NCI-H748 (cell line): ENCODE measurements around the gene CEP162.
"Not testable (repeated sequence)": the region's sequence is repeated elsewhere in the genome, so short reads cannot be mapped to it uniquely, and the experiment has no call there.

Source experiments
- DNase-seq: peaks from one replicate; lab custom pipeline; 2025; ENCODE audit not compliant: unreplicated experiment; lab: John Stamatoyannopoulos, UW

Gene CEP162

DNA sequence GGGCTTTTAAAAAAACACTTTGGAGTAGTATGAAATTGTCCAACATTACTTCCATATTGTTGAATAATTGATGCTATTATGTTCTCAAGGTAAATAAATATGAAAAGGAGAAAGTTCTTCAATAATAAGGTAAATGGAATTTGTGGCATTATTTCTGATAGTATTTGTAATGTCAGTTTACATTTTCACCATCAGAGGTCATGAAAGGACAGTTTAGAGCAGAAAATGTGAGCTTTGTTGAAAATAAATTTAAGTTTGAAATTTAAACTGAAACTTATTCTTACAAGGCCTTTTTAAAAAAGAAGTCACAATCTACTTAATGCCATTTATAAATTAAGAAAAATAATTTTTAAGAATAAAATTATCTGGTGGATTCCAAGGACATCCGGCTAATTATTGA, 15.8 kb upstream of the CEP162 start:
- no peak for DNase-seq

DNA sequence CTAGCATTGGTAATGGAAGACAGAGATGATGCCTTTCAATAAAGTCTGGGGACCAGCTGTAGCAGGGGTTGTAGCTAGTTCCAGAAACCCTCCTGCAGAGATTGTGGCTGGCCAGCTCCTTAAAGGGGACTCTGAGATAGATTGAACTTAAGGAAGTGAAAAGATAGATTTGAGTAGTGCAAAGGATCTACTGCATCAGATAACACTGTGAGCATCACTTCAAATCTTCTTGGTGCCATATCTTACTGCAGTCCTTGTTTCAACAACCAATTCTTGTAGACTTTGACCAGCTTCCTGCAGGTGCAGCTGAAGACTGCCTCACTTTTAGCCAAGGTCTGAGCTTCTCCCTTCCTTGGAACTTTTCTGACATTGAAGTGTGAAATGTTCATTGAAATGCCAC, 14.8 kb upstream of the CEP162 start:
- DNase-seq = no peak

DNA sequence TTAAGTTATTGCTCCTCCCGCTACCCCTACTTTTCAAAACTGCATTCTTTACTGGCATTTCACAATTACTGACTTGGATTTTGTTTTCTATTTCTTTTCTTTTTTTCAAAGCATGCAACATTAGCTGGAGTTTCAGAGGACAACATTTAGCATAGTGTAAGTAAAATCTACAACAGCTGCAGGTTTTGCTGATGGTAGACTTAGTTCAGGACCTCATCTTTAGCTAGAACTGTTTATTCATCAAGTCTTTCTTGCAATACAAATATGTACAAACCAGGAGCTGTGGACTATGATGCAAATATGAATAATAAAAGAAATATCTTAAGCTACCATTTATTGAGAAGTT, 728 bp upstream of the CEP162 start:
- no peak for DNase-seq

DNA sequence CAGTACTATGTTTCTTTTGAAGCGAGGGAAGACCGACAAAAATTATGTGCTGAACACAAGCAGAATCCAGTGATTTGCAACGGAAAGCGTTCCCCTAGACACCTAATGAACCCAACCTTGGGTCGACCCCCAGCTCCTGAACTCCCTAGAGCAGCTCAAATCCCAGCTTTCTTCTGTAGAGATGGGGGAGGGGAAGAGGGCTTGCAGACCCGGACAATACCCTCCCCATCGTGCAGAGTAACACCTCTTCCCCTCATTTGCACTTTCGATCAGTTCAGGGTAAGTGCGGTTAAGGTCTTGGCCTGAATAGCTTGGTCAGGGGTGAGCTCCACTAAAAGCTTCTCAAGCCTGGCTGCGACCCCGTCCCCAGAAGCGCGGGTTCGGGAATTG, 404 bp downstream of the CEP162 start:
- peak; percentile 56 for DNase-seq

DNA sequence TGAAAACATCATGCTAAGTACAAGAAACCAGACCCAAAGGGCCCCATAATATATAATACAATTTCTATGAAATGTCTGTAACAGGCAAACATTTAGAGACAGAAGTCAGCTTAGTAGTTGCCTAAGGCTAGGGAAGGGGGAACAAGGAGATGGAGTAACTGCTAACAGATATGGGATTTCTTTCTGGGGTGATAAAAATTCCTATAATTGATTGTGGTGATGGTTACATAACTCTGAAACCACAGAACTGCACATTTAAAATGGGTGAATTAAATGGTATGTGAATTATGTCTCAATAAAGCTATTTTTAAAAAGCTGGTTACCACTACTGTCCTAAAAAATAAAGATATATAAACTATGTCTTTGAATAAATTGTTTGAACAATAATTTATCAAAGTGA, 3.2 kb downstream of the CEP162 start:
- no peak for DNase-seq

DNA sequence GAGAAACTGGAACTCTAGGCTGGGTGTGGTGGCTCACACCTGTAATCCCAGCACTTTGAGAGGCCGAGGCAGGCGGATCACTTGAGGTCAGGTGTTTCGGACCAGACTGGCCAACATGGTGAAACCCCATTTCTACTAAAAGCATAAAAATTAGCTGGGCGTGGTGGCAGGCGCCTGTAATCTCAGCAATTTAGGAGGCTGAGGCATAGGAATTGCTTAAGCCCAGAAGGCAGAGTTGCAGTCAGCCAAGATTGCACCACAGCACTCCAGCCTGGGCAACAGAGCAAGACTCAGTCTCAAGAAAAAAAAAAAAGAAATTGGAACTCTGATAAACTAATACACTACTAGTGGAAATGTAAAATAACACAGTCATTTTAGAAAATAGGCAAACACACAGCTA, 3.8 kb downstream of the CEP162 start:
- not testable (repeated sequence) for DNase-seq

DNA sequence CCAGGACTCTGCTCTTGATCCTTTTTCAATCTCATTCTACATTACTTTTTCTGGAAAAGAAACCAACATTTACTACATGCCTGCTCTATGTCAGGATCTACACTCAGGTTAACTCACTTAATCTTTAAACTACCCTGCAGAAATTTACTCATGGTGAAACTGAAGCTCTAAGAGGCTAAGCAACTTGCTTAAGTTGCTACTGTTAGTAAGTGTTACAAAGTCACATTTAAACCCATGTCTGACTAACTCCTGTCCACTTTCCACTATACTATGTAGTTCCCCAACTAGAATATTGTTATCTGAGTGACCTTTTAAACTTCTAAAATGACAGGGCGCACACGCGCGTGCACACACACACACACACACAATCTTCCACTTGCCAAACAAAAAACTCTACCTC, 5.0 kb downstream of the CEP162 start:
- no peak for DNase-seq

DNA sequence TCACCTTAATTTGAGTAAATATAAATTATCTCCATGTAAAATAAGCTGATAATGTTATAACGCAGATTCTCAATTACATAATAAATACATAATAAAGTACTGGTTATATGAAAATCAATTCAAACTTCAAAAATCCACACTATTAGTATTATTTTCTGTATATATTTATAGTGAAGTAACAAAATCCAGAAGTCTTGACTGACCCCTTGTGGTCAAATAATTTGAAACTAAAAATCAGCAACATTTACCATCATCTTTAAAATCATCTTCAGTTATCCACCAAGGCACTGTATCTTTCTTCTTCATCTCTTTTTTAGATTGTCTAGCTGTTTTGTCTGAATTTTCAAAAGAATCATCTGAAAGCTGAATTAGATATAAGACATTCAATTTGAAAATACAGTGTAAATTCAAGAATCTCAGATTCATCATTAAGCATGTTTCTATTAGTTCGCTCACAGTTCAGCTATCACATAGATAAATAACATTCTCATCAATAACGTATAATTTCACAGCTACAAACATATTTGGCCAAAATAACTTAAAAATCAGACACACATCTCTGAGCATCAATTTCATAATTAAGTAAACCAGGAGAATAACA, 6.5 kb downstream of the CEP162 start:
- peak; percentile 28 for DNase-seq

DNA sequence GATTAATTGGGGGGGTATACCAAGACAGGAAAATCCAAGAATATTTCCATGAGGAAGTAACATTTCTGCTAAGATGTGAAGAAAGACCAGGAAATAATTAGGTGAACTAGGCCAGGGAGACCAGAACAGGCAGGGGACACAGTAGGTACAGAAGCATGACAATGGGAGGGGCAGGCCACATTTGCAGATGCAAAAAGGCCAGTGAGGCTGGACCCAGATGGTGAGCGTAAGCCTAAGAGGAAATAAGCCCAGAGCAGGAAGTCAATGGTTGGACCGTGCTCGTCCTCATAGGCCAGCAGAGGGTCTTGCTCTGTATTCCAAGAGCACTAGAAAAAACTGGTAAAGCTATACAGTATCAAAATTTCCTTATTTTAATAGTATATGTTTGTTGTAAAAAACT, 9.4 kb downstream of the CEP162 start:
- no peak for DNase-seq

DNA sequence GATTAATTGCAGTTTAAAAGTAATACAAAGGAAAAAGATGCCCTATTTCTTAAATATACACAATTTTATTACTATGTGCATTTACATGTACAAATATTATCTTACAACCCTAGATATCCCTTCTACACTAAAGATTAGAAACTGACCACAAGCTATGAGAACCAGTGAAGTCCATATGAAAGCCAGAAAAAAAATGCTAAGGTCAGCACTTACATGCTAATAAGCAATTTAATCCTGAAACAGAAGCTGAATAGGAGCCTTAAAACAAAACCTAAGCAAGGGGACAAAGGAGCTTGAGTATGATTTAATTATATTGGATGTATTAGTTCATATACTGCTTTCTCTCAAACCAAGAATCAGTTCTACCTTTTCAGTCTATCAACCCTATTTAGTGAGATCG, 14.2 kb downstream of the CEP162 start:
- DNase-seq = no peak

DNA sequence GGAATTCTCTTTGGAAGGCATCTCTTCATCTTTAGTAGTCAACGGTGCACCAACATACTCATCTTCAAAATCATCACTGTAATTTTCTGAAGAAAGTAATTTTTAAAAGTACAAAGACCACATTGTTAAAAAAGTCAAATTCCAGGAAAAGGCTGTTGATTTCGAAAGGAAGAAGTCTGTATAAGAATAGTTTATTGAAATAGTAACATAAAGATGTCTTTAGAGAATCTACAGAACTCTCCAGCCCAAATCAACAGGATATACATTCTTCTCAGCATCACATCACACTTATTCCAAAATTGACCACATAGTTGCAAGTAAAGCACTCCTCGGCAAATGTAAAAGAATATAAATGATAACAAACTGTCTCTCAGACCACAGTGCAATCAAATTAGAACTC, 23.4 kb downstream of the CEP162 start:
- no peak for DNase-seq

DNA sequence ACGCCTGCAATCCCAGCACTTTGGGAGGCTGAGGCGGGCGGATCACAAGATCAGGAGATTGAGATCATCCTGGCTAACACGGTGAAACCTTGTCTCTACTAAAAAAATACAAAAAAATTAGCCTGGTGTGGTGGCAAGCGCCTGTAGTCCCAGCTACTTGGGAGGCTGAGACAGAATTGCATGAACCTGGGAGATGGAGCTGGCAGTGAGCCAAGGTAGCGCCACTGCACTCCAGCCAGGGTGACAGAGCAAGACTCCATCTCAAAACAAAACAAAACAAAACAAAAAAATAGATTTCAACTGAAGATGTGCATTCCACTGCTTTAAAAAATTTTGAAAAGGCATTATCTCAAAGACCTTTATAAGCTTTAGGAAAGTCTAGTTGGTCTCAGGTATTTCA, 27.5 kb downstream of the CEP162 start:
- not testable (repeated sequence) for DNase-seq

DNA sequence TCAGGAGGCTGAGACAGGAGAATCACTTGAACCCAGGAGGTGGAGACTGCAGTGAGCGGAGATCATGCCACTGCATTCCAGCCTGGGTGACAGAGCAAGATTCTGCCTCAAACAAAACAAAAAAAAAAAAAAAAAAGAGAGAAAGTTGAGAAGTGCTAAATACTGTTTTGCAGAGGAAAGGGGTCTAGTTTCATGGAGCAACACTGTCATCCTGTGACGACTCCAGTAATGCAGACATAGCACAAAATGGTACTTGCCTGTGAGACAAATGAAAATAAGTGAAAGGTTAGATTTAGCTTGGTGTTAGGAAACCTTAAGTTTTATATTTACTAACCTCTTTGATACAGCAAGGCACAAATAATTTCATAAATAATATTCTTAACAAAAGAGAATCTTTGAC, 29.7 kb downstream of the CEP162 start:
- DNase-seq = no peak

DNA sequence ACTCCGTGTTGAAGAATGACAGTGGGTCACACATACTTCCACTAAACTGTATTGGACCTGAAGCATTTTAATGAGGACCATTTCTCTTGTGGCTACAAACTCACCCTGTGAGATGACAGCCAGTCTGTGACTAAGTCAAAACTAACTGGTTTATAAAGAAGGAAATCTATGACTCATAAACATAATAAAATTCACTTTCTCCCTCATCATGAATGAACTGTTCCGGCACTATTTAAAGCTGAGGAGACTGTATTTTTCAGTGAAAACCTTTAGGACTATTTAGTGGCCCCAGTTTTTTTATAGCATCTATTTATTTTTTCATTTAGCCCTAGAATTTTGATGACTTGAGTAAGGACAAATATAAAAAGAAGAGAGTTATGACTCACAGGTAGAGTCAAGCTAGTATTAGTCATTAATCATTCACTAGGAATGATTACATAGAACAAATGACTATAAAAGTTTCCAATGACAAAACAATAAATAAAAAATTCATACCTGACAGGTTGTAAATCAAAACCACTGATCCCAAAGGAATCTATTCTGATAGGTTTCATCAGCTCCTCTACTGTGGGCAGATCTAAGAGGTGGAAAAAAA, 34.2 kb downstream of the CEP162 start:
- no peak for DNase-seq

DNA sequence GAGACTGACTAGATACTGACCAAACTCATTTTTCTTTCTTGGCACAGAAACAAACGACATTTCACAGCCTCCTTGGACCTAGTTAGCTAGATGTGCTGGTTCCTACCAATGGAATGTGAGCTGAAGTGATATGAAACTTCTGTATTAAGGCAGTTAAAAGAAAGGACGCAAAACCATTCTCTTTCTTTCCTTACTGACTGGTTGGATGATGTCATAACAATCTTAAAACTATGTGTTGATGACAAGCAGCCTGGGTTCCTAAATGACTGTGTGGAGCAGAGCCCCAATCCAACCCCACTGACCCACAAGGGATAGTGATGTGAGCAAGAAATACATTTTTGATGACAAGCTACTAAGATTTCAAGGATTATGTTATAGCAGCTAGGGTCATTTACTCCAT, 35.6 kb downstream of the CEP162 start:
- DNase-seq = no peak

DNA sequence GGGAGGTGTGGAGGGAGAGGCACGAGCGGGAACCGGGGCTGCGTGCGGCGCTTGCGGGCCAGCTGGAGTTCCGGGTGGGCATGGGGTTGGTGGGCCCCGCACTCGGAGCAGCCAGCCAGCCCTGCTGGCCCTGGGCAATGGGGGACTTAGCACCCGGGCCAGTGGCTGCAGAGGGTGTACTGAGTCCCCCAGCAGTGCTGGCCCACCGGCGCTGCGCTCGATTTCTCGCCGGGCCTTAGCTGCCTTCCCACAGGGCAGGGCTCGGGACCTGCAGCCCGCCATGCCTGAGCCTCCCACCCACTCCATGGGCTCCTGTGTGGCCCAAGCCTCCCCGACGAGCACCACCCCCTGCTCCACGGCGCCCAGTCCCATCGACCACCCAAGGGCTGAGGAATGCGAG, 38.1 kb downstream of the CEP162 start:
- DNase-seq = not testable (repeated sequence)

DNA sequence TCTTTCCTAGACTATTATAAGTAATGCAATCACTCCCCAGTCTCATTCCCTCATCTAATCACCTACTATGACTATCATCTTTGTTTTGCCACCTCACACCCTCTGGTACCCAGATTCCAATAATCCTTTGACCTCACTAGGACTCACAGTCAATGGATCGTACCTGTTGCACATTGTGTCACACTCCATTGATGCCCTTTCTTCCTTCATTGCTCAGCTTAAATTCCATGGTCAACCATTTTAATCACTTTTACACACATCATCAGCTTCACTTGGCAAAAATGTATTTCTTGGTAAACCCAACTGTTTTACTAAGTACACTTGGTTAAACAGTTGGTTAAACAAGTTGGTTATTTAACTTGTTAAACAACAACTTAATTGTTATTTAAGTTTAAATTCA, 44.0 kb downstream of the CEP162 start:
- DNase-seq = no peak

DNA sequence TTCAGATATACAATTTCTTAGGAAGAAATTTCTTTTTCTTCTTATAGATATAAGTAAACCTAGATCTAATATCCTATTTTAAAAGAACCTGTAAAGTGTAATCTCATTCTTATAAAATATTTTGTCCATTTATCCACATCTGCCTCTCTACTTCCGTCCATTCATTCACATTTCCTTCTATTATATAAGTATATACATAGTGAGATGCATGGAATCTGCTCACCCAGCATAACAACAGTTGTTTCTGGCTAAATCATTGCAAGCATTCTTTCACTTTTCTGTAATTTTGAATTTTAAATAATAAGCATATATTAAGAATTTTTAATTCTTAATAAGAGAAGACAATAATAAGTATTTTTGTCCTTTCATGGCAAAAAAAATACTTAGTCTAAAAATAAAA, 45.4 kb downstream of the CEP162 start:
- DNase-seq = no peak

DNA sequence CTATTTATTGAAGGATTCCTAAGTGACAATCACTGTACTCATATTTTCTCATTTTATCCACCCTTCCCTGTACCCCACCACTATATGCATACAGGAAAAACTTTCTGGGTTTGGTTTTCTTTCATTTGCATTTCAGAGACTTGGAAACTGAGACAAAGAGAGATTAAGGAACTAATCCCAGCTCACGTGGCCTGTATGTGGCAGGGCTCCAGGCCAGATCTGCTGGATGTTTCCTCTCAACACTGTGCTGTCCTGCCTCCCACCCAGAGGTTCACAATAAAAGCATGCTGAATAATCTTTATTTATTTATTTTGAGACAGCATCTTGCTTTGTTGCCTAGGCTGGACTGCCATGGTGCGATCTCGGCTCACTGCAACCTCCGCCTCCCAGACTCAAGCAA, 50.2 kb downstream of the CEP162 start:
- no peak for DNase-seq

DNA sequence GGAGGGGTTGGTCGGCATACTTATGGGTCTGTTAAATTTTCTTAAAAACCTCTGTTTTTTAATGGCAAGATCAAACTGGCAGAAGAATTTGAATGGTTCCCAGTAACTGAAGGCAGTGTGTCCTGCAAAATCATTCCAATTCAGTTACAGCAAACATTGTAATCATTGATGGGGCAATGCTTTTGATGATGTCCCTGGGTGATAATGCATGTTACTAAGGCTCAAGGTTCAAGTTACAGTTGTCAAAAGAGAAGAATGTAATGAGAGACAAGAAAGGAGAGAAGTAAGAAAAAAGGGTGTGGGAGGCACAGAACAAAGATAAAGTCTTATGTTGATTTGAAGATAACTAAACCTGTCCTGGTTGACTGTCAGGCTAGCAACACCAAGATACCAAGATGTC, 54.9 kb downstream of the CEP162 start:
- DNase-seq = no peak

DNA sequence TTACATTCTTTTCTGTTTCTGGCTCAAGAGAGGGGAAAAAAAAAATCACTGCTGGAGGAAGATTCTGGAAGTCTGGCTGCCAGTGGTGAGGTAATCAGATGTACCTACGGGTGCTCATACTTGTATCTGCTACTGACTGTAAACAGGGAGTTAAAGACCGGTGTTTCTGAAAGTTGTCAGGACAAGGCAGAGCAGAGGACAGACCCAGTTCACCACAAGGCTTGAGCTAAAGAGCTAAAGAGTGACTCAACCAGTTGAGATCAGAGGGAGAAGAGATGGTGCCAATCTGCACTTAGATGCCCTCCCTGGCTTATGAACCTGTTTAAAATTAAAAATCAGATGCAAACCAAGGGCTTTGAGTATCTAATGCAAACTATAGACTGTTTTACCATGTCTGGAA, 55.4 kb downstream of the CEP162 start:
- DNase-seq = no peak

DNA sequence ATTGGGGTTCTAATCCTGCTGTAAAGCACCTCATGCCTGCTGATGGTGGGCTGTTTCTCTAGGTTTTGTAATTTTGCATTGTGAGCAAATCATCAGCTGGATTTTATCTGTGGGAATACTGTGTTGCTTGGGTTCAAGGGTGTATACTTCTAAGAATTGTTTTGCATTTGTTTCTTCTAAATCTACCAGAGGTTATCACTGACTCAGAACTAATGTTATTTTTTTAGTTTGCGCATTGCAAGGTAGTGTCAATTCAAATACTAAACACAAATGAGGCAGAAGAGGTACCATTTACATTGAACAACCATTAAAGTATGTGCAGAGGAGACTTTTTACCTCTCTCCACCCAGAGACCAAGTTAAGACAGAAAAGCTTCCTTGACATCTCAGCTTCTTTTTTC, 60.0 kb downstream of the CEP162 start:
- DNase-seq = no peak

DNA sequence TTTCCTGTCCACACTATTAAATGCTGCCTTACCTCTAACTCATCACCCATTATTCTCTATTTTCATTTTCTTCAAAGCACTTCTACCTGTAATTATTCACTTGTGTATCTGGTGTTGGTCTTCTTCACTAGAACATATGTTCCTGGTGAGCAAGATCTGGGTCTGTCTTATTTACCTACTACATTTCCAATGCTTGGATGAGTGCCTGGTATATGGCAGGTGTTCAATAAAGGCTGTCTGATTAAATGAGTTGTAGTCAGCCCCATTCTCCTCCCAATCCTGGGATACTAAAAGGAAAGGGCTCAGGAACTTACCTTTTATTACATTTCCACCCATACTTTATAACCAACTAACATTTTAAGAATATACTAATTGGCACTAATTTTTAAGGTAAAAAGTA, 61.0 kb downstream of the CEP162 start:
- no peak for DNase-seq

DNA sequence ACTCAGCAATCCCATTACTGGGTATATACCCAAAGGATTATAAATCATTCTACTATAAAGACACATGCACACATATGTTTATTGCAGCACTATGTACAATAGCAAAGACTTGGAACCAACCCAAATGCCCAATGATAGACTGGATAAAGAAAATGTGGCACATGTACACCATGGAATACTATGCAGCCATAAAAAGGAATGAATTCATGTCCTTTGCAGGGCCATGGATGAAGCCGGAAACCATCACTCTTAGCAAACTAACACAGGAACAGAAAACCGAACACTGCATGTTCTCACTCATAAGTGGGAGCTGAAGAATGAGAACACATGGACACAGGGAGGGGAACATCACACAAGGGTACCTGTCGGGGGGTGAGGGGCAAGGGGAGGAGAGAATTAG, 63.1 kb downstream of the CEP162 start:
- DNase-seq = not testable (repeated sequence)
